ENCODE measurements around the gene MTG1. TPM values are rescaled to one million over a fixed set of nuclear protein-coding genes. Genes with fewer than 3 reads are reported as not detected.
A peak's percentile ranks its signal among the peaks of the same experiment; 100 is the strongest.

MTG1 gene
- total and polyA plus RNA-seq, 2 experiments from 2014 or later, result 45.7 to 68.6 TPM

DNA sequence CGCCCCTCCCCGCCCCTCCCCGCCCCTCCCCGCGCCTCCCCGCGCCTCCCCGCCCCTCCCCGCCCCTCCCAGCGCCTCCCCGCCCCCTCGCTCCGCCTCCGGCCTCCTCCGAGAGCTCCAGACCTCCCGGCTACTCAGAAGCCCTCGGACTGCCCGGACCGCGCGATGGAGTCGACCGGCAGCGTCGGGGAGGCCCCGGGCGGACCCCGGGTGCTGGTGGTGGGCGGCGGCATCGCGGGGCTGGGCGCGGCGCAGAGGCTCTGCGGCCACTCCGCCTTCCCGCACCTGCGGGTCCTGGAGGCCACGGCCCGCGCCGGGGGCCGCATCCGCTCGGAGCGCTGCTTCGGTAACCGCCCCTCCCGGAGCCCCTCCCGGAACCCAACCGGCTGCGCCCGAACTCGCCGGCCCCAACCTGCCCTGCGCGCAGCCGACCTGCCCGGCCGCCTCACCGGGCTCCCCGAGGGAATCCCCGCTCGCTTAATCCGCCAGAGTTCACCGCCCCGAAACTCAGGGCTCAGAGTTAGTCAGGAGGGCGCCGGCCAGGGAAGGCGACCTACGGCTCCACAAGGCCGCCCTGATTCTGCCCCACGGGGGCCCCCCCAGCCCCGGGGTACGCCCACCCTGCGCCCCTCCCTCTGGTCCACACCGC lies 14.7 kb upstream of the MTG1 start, which contains the start of gene PAOX:
Gene PAOX, plus strand, starts transcription at position 111 of the 649 bp plus-strand sequence. Its CDS starts 55 bp downstream, at position 166.
- H3F3A ChIP-seq (replicated peaks; ENCODE audit: low read depth), result no peaks in the 10 kb centered on the region
- no peaks in the 10 kb centered on the region for H3K4me1 Mint-ChIP-seq
- H3K4me2 ChIP-seq, result peak within 1 kb of the TSS; percentile 96
- H3K27me3 Mint-ChIP-seq (ENCODE audit: insufficient read depth, low read depth, poor library complexity), result peaks cover 36% of the 10 kb centered on the region
- peaks cover 5% of the 10 kb centered on the region; the same call in 1 of the 2 replicates for H3K4me1 ChIP-seq (ENCODE audit: insufficient read depth)
- ATAC-seq, result peak; percentile 65
- no peak for TF ChIP-seq STAT1 (IDR thresholded peaks at IDR 0.05; ENCODE audit: unreplicated experiment)
- TF ChIP-seq, protein P1, sequence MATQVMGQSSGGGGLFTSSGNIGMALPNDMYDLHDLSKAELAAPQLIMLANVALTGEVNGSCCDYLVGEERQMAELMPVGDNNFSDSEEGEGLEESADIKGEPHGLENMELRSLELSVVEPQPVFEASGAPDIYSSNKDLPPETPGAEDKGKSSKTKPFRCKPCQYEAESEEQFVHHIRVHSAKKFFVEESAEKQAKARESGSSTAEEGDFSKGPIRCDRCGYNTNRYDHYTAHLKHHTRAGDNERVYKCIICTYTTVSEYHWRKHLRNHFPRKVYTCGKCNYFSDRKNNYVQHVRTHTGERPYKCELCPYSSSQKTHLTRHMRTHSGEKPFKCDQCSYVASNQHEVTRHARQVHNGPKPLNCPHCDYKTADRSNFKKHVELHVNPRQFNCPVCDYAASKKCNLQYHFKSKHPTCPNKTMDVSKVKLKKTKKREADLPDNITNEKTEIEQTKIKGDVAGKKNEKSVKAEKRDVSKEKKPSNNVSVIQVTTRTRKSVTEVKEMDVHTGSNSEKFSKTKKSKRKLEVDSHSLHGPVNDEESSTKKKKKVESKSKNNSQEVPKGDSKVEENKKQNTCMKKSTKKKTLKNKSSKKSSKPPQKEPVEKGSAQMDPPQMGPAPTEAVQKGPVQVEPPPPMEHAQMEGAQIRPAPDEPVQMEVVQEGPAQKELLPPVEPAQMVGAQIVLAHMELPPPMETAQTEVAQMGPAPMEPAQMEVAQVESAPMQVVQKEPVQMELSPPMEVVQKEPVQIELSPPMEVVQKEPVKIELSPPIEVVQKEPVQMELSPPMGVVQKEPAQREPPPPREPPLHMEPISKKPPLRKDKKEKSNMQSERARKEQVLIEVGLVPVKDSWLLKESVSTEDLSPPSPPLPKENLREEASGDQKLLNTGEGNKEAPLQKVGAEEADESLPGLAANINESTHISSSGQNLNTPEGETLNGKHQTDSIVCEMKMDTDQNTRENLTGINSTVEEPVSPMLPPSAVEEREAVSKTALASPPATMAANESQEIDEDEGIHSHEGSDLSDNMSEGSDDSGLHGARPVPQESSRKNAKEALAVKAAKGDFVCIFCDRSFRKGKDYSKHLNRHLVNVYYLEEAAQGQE (IDR thresholded peaks at IDR 0.05; ENCODE audit: unreplicated experiment), result no peak
- no peak for TF ChIP-seq NANOG (IDR thresholded peaks at IDR 0.05; ENCODE audit: borderline replicate concordance)
- no peak for TF ChIP-seq ZNF462 (CRISPR knock-in tag; IDR thresholded peaks at IDR 0.05)
- peak; percentile 47 for TF ChIP-seq EZH2 (IDR thresholded peaks at IDR 0.05; ENCODE audit: low read depth, unreplicated experiment)
- TF ChIP-seq POLR2AphosphoS5 (IDR thresholded peaks at IDR 0.05; ENCODE audit: low read depth), result peak; percentile 70
- H3K36me3 Mint-ChIP-seq (ENCODE audit: low read depth), result no peaks in the 10 kb centered on the region
- DNase-seq (ENCODE audit: low spot score), result peak; percentile 77
- H3K27ac Mint-ChIP-seq, result no peak within 1 kb of the TSS
- no peaks in the 10 kb centered on the region for H3K36me3 ChIP-seq (ENCODE audit: insufficient read depth)
- H3K27me3 ChIP-seq (ENCODE audit: insufficient read depth), result peaks cover 54% of the 10 kb centered on the region
- H3K9me2 ChIP-seq (ENCODE audit: insufficient read depth), result no peaks in the 10 kb centered on the region
- H4K20me1 ChIP-seq (replicated peaks; ENCODE audit: insufficient read depth), result no peaks in the 10 kb centered on the region; the same call in 1 of the 2 replicates
- peak within 1 kb of the TSS; percentile 74 for H3K4me3 ChIP-seq
- H2AFZ ChIP-seq, result peak within 1 kb of the TSS; percentile 93
- no peaks in the 10 kb centered on the region; the same call in 2 of the 3 replicates for H3K9me3 Mint-ChIP-seq
- no peak within 1 kb of the TSS for H3K27ac ChIP-seq (ENCODE audit: low read depth)
- H3K4me3 Mint-ChIP-seq, result peak within 1 kb of the TSS; percentile 77
- H3K79me2 ChIP-seq (replicated peaks; ENCODE audit: insufficient read depth), result no peaks in the 10 kb centered on the region
